GM19438 (cell line): ENCODE measurements around the gene RPL3.
"Not testable (repeated sequence)": the region's sequence is repeated elsewhere in the genome, so short reads cannot be mapped to it uniquely, and the experiment has no call there.

Experiments used
- ATAC-seq: cut with Tn5 transposase; IDR thresholded peaks from one replicate; pipeline ENCODE4 v1.9.1; 2021; ENCODE audit warnings: low read depth; ENCODE audit not compliant: unreplicated experiment

Gene RPL3

GRCh38 chr22:39319284-39320022 is at the start of gene RPL3:
TSS of gene RPL3 (minus strand) at chr22:39319623. CDS start at chr22:39319597, 26 bp downstream.
- peak; percentile 80 for ATAC-seq

- no peak for ATAC-seq
Observed at GRCh38 chr22:39369186-39369585, 49.8 kb upstream of the RPL3 start.

- no peak for ATAC-seq
Observed at GRCh38 chr22:39368461-39368911, 49.1 kb upstream of the RPL3 start.

DNA sequence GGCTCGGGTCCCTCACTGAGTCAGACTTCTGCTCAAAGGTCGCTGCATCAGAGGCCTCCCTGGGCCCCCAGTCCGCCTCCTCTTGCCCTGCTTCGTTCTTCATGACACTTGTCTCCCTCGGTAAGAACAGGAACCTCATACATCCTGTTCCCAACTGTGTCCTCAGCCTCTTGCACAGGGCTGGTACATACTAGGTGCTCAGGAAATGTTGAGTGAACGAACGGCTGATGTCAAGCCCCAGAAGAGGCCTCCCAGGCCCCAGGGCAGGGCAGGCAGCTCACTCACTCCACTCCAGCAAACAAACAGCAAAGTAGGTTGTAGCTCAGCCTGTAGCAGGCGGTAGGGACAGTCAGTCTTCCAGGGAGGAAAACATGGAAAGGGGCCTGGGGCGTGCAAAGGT is 47.6 kb upstream of the RPL3 start:
- no peak for ATAC-seq

DNA sequence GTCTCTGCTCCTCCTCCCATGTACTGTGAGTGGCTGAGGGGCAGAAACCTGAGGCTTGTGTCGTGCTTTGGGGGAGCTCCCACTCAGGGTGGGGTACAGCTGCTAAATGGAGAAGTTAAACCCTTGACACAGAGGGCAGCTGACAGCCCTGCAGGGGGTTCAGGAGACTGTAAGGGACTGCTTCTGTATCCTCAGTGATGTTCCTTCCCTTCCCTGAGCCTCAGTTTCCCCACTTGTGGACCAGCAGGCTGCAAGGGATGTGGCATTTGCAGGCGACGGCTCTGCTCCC is 46.0 kb upstream of the RPL3 start:
- no peak for ATAC-seq

GRCh38 chr22:39364714-39365491 is 45.5 kb upstream of the RPL3 start:
- no peak for ATAC-seq

- ATAC-seq, result no peak
Observed at GRCh38 chr22:39363751-39364515, 44.5 kb upstream of the RPL3 start.

DNA sequence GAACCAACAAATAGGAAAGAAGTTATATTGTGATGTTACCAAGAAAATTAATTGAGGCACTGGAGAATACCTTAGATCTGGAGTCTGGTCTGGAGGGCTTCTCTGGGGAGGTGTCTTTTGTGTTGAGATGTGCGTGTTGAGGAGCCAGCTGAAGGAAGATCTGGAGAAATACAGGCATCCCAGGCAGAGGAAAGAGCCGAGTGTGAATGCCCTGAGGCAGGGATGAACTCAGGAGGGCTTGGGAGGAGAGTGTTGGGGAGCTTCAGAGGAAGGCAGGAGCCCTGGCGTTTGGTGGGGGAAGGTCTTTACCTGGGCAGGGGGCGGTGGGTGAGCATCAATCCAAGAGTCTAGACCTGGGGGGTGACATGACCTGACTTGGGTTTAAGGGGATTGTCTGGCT is 43.5 kb upstream of the RPL3 start:
- ATAC-seq, result no peak

DNA sequence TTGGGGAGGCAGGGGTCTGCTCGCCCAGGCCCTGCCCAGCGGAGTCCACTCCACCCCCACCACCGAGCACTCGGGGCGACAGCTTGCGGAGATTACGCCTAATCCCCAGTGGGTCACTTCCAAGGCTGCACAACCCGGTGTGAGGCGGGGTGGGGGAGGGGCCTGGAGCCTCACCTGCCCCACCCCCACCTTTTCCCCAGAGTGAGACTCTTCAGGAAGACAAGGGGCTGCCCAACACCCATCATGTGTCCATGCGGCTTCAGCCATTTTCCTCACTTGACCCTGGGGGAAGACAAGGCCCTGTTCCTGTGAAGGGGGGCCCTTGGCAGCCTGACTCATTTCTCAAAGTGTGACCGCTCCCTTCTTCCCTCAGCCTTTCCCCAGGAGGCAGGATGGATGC is 42.8 kb upstream of the RPL3 start:
- no peak for ATAC-seq

DNA sequence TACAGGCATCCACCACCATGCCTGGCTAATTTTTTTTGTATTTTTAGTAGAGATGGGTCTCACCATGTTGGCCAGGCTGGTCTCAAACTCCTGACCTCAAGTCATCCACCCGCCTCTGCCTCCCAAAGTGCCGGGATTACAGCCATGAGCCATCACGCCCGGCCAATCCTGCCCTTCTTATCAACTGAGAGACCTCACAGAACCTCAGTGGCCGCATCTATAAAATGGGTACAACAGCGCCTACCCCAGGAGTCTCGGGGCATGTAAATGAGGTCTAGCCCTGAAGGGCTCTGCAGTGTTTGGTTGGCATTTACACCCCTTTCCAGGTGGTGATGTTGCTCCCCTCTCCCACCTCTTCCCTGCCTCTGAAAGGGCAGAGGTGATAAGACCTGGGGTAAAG is 42.1 kb upstream of the RPL3 start:
- no peak for ATAC-seq

DNA sequence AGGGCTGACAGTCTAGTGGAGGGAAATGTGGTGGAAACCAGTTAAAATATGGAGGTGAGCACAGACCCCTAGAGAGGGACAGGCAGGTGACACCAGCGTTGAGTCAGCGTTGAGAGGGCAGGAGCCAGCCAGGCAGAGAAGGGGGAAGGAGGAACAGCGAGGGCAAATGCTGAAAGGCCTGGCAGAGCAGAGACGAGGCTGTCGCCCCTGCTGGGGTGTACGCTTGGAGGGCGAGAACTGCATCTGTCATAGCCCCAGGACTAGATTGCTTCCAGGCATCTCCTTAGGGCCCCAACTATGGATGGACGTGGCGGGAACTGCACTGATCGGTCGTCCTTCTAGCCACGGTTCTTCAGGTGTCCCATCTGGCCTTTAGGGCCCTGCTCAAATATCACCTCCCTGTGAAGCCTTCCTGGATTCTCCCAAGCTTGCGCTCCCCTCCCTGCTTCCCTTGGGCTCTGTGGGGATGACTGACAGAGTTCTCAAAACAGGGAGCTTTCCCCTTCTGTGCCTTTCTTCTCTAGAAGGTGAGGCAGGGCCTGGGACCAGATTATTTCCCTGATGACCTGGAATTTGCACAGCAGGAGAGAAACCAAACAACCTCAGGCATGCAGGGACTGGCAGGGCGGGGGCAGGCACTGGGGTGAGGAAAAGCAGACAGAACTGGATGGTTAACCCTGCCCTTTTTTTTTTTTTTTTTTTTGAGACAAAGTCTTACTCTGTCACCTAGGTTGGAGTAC is 41.4 kb upstream of the RPL3 start:
- ATAC-seq, result no peak

- no peak for ATAC-seq
Observed at GRCh38 chr22:39360242-39360641, 40.8 kb upstream of the RPL3 start.

GRCh38 chr22:39359659-39360195 is 40.3 kb upstream of the RPL3 start:
- ATAC-seq, result no peak

DNA sequence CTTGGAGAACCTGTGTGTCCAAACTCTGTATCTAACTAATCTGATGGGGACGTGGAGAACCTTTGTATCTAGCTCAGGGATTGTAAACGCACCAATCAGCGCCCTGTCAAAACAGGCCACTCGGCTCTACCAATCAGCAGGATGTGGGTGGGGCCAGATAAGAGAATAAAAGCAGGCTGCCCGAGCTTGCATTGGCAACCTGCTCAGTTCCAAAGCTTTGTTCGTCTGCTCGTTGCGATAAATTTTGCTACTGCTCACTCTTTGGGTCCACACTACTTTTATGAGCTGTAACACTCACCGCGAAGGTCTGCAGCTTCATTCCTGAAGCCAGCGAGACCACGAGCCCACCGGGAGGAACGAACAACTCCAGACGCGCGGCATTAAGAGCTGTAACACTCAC is 38.8 kb upstream of the RPL3 start:
- ATAC-seq, result not testable (repeated sequence)

- ATAC-seq, result not testable (repeated sequence)
Observed at GRCh38 chr22:39357110-39358108, 38.0 kb upstream of the RPL3 start.

- ATAC-seq, result no peak
Observed at GRCh38 chr22:39356464-39356863, 37.0 kb upstream of the RPL3 start.

- ATAC-seq, result not testable (repeated sequence)
Observed at GRCh38 chr22:39355805-39356204, 36.4 kb upstream of the RPL3 start.

DNA sequence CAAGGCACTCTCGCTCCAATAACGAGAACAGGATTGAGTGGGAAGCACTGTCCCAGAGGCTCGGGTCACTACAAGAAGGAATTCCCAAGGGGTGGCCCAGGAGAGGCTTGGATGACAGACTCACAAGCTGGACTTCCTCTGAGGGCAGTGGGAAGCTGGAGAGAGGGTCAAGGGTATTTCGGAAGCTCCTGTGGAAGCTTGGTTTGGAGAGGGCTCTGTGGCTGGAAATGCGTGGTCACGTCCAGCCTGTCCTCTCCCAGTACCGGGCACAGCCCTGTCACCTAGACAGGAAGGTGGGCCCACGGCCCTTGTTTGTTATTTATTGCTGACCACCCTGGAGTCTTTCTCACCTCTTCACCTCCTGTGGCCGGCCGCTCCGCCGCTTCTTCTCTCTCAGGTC is 35.7 kb upstream of the RPL3 start:
- ATAC-seq, result no peak

DNA sequence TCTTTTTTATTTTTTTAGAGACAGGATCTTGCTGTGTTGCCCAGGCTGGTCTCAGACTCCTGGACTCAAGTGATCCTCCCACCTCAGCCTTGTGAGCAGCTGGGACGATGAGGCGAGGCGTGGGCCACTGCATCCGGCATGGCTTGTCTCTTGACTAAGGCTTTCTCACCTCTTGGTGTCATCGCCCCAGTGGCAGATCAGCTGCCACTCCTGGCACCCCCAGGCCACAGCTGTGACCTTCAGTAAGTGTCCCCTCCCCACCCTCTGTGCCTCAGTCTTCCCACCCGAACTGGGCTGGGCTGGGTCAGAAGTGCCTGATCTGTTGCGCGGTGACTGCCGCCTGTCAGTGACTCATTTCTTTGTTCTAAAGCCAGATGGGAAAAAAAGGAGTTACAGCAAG is 33.9 kb upstream of the RPL3 start:
- no peak for ATAC-seq
